ENCODE data around the gene COQ3.

COQ3 gene

GRCh38 chr6:99432877-99433276 is 38.9 kb upstream of the COQ3 start:
- H3K9me3 ChIP-seq (ENCODE audit: low read length): no peaks in the 10 kb centered on the region

GRCh38 chr6:99431901-99432300 is 37.9 kb upstream of the COQ3 start:
- H2AFZ ChIP-seq (ENCODE audit: low read length): no peak overlapping the region
- H3F3A ChIP-seq (ENCODE audit: insufficient read depth, low read length): no peaks in the 10 kb centered on the region
- no peaks in the 10 kb centered on the region for H3K9me2 ChIP-seq (ENCODE audit: low read depth, low read length)
- no peak overlapping the region for H3K9ac ChIP-seq (ENCODE audit: low read length)
- no peak for TF ChIP-seq EZH2 (IDR thresholded peaks at IDR 0.05; ENCODE audit: borderline replicate concordance, low read length)
- no peak for TF ChIP-seq CTCF (IDR thresholded peaks at IDR 0.05; ENCODE audit: low read length)
- H3K36me3 ChIP-seq (ENCODE audit: insufficient read depth, low read length): peaks cover 38% of the 10 kb centered on the region
- H3K27me3 ChIP-seq (ENCODE audit: insufficient read depth, low read length): no peaks in the 10 kb centered on the region
- H4K20me1 ChIP-seq (ENCODE audit: insufficient read depth, low read length): no peaks in the 10 kb centered on the region
- H3K79me2 ChIP-seq (ENCODE audit: insufficient read depth, low read length): no peaks in the 10 kb centered on the region
- H3K27ac ChIP-seq (ENCODE audit: low read depth, low read length, poor library complexity, severe bottlenecking): no peak overlapping the region
- H3K4me1 ChIP-seq (ENCODE audit: insufficient read depth, low read length, severe bottlenecking): peaks cover 12% of the 10 kb centered on the region
- no peak overlapping the region for H3K4me3 ChIP-seq (ENCODE audit: low read depth, low read length, poor library complexity, severe bottlenecking)
- H3K9me3 ChIP-seq (ENCODE audit: low read length): no peaks in the 10 kb centered on the region
- H3K4me2 ChIP-seq (ENCODE audit: low read length): no peak overlapping the region

More at GRCh38 chr6:99432877-99433276, 38.9 kb upstream of the COQ3 start:
- no peaks in the 10 kb centered on the region for H3F3A ChIP-seq (ENCODE audit: insufficient read depth, low read length)
- peaks cover 3% of the 10 kb centered on the region for H3K4me1 ChIP-seq (ENCODE audit: insufficient read depth, low read length, severe bottlenecking)
- no peak overlapping the region for H3K9ac ChIP-seq (ENCODE audit: low read length)
- no peak overlapping the region for H2AFZ ChIP-seq (ENCODE audit: low read length)
- TF ChIP-seq CTCF (IDR thresholded peaks at IDR 0.05; ENCODE audit: low read length): no peak
- no peak for TF ChIP-seq EZH2 (IDR thresholded peaks at IDR 0.05; ENCODE audit: borderline replicate concordance, low read length)
- H4K20me1 ChIP-seq (ENCODE audit: insufficient read depth, low read length): no peaks in the 10 kb centered on the region
- no peak overlapping the region for H3K4me2 ChIP-seq (ENCODE audit: low read length)
- H3K79me2 ChIP-seq (ENCODE audit: insufficient read depth, low read length): no peaks in the 10 kb centered on the region
- no peaks in the 10 kb centered on the region for H3K27me3 ChIP-seq (ENCODE audit: insufficient read depth, low read length)
- H3K36me3 ChIP-seq (ENCODE audit: insufficient read depth, low read length): peaks cover 35% of the 10 kb centered on the region
- H3K9me2 ChIP-seq (ENCODE audit: low read depth, low read length): no peaks in the 10 kb centered on the region
- no peak overlapping the region for H3K4me3 ChIP-seq (ENCODE audit: low read depth, low read length, poor library complexity, severe bottlenecking)
- H3K27ac ChIP-seq (ENCODE audit: low read depth, low read length, poor library complexity, severe bottlenecking): no peak overlapping the region

- Histone ChIP-seq H3K27me3 (ENCODE audit: insufficient read depth, low read length) (no peaks in the 10 kb centered on the region), H3K4me2 (ENCODE audit: low read length) (0 out of 2 replicates have a peak overlapping the region, but pooled peaks have one; percentile 70), H3K9me3 (ENCODE audit: low read length) (no peaks in the 10 kb centered on the region), H2AFZ (ENCODE audit: low read length) (no peak overlapping the region), H3F3A (ENCODE audit: insufficient read depth, low read length) (no peaks in the 10 kb centered on the region), H3K36me3 (ENCODE audit: insufficient read depth, low read length) (peaks cover 48% of the 10 kb centered on the region), H3K79me2 (ENCODE audit: insufficient read depth, low read length) (peaks cover 23% of the 10 kb centered on the region), H3K4me3 (ENCODE audit: low read depth, low read length, poor library complexity, severe bottlenecking) (no peak overlapping the region), H3K9ac (ENCODE audit: low read length) (no peak overlapping the region), H4K20me1 (ENCODE audit: insufficient read depth, low read length) (peaks cover 8% of the 10 kb centered on the region), H3K27ac (ENCODE audit: low read depth, low read length, poor library complexity, severe bottlenecking) (no peak overlapping the region), H3K9me2 (ENCODE audit: low read depth, low read length) (no peaks in the 10 kb centered on the region), H3K4me1 (ENCODE audit: insufficient read depth, low read length, severe bottlenecking) (peaks cover 35% of the 10 kb centered on the region)
- TF ChIP-seq CTCF (IDR thresholded peaks at IDR 0.05; ENCODE audit: low read length) (no peak), EZH2 (IDR thresholded peaks at IDR 0.05; ENCODE audit: borderline replicate concordance, low read length) (no peak)
Measured at GRCh38 chr6:99427988-99428387, 34.0 kb upstream of the COQ3 start.

All from OCI-LY1 (cell line).